Measurements from ENCODE around the gene TIMP3. TPM values are rescaled to one million over a fixed set of nuclear protein-coding genes. Genes with fewer than 3 reads are reported as not detected.

The TIMP3 gene
- total and polyA plus RNA-seq, 11 donors: 112 to 629 (median 152) TPM

GRCh38 chr22:32879550-32879949 is 78.0 kb downstream of the TIMP3 start:
- peaks cover 3 to 25% (median 13%) of the 10 kb centered on the region in 12 donors for H3K4me1 ChIP-seq
- H3K36me3 ChIP-seq: no peaks in the 10 kb centered on the region
- intact Hi-C loops (cut with DNase I): no loop called here
- WGBS, 4 donors: 40 to 100% (median 97%) methylated on average over 1 of the region's 1 CpG
- TF ChIP-seq, protein P1, sequence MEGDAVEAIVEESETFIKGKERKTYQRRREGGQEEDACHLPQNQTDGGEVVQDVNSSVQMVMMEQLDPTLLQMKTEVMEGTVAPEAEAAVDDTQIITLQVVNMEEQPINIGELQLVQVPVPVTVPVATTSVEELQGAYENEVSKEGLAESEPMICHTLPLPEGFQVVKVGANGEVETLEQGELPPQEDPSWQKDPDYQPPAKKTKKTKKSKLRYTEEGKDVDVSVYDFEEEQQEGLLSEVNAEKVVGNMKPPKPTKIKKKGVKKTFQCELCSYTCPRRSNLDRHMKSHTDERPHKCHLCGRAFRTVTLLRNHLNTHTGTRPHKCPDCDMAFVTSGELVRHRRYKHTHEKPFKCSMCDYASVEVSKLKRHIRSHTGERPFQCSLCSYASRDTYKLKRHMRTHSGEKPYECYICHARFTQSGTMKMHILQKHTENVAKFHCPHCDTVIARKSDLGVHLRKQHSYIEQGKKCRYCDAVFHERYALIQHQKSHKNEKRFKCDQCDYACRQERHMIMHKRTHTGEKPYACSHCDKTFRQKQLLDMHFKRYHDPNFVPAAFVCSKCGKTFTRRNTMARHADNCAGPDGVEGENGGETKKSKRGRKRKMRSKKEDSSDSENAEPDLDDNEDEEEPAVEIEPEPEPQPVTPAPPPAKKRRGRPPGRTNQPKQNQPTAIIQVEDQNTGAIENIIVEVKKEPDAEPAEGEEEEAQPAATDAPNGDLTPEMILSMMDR (IDR thresholded peaks at IDR 0.05): no peak
- no peak for TF ChIP-seq POLR2A (IDR thresholded peaks at IDR 0.05)
- no peaks in the 10 kb centered on the region for H3K9me3 ChIP-seq
- no peak for ATAC-seq
- H3K4me3 ChIP-seq: no peak overlapping the region
- H3K27me3 ChIP-seq: no peaks in the 10 kb centered on the region
- H3K27ac ChIP-seq: no peak overlapping the region
- DNase-seq: no peak

DNA sequence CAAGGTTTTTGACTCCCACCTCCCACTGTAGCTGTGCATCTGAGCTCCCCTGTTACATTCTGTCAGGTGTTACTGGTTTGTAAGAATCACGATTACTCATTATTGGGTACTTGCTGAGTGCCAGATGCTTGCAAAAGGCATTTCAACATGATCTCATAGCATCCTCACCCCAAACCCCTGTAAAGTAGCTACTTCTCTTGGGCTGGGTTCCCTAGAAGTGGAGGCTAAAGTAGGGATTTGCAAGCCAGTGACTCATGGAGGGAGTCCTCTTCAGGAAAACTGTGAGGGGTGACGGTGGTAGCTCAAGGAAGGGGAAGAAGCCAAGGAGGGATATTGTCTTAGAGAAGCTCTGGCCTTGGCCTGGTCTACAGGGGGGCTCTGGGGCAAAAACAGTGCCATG is 78.6 kb downstream of the TIMP3 start:
- Histone ChIP-seq H3K4me1 (peaks cover 3 to 25% (median 13%) of the 10 kb centered on the region in 12 donors), H3K36me3 (no peaks in the 10 kb centered on the region), H3K9me3 (no peaks in the 10 kb centered on the region), H3K27me3 (no peaks in the 10 kb centered on the region), H3K27ac (no peak overlapping the region), H3K4me3 (no peak overlapping the region)
- ATAC-seq (peak in 1 of 4 donors; percentile 9), DNase-seq (no peak)
- TF ChIP-seq, protein P1 (IDR thresholded peaks at IDR 0.05): no peak
- TF ChIP-seq POLR2A (IDR thresholded peaks at IDR 0.05): no peak
- 39 to 83% (median 60%) methylated on average over 2 of the region's 2 CpGs for WGBS, 4 donors
- intact Hi-C loops (cut with DNase I): loop anchor here in 3 of 10 donors (2.0 to 10.0 kb wide), 3 partner anchors 25 to 45 kb away; no protein-coding TSS in a partner anchor

- Histone ChIP-seq H3K9me3 (no peaks in the 10 kb centered on the region), H3K36me3 (no peaks in the 10 kb centered on the region), H3K4me3 (no peak overlapping the region), H3K27me3 (no peaks in the 10 kb centered on the region), H3K4me1 (peaks cover 3 to 25% (median 13%) of the 10 kb centered on the region in 12 donors), H3K27ac (peak overlapping the region in 10 of 12 donors; percentile 2 to 76 (median 55))
- DNase-seq (no peak), ATAC-seq (no peak)
- no peak for TF ChIP-seq POLR2A (IDR thresholded peaks at IDR 0.05)
- TF ChIP-seq, protein P1 (IDR thresholded peaks at IDR 0.05): no peak
- intact Hi-C loops (cut with DNase I): loop anchor here in 3 of 10 donors (2.0 to 10.0 kb wide), 3 partner anchors 26 to 46 kb away; no protein-coding TSS in a partner anchor
- WGBS, 4 donors: 76 to 91% (median 79%) methylated on average over 7 of the region's 7 CpGs
Observed at GRCh38 chr22:32880505-32880892, 79.0 kb downstream of the TIMP3 start.

GRCh38 chr22:32880893-32881596 is 79.5 kb downstream of the TIMP3 start:
- Histone ChIP-seq H3K9me3 (no peaks in the 10 kb centered on the region), H3K27me3 (no peaks in the 10 kb centered on the region), H3K4me1 (peaks cover 3 to 25% (median 13%) of the 10 kb centered on the region in 12 donors), H3K4me3 (no peak overlapping the region), H3K36me3 (no peaks in the 10 kb centered on the region), H3K27ac (peak overlapping the region in 11 of 12 donors; percentile 11 to 76 (median 49))
- no peak for TF ChIP-seq POLR2A (IDR thresholded peaks at IDR 0.05)
- TF ChIP-seq, protein P1 (IDR thresholded peaks at IDR 0.05): no peak
- ATAC-seq (peak; percentile 96 to 99 (median 98)), DNase-seq (peak; percentile 86 to 94 (median 92))
- intact Hi-C loops (cut with DNase I): loop anchor here in 3 of 10 donors (2.0 to 10.0 kb wide), 3 partner anchors 26 to 46 kb away; no protein-coding TSS in a partner anchor
- 16 to 27% (median 21%) methylated on average over 18 to 20 of the region's 20 CpGs for WGBS, 4 donors

Data from heart left ventricle (tissue), 16 donors.